ENCODE data around the gene EEPD1. TPM values are rescaled to one million over a fixed set of nuclear protein-coding genes. Genes with fewer than 3 reads are reported as not detected.

EEPD1 gene
- total RNA-seq, 1 experiment from 2014 or later, result 5.0 TPM

DNA sequence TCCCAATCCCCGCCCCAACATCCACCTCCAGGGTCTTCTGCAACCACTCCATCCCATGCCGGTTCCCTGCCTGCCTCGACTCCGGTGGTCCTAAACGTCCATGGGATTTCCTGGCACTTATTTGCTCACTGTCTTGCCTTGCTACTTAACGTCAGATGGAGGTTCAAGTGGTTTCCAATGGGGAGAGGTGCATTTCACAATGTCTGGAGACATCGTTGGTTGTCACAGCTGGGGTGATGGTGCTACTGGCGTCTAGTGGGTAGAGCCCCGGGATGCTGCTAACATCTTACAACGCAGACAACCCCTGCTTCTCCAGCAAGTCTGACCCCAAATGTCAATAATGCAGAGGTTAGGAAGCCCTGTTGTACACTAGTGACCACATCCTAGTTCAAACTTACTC, 153.7 kb downstream of the EEPD1 start:
- peaks cover 0 to 4% (median 4%) of the 10 kb centered on the region in 3 experiments; a peak in 3 of 7 replicates for H3K36me3 Mint-ChIP-seq (ENCODE audit: insufficient read depth in 1 of 3, low read depth in 3 of 3)
- no peaks in the 10 kb centered on the region for H3K9me3 ChIP-seq (ENCODE audit: control insufficient read depth, low read depth, low read length)
- H3K4me3 Mint-ChIP-seq, result no peak overlapping the region
- no peaks in the 10 kb centered on the region for H4K20me1 ChIP-seq (ENCODE audit: control insufficient read depth, insufficient read depth, insufficient read length)
- H2BK15ac ChIP-seq (ENCODE audit: low read depth, low read length), result no peak overlapping the region
- H3K4me1 Mint-ChIP-seq, result peaks cover 34 to 38% of the 10 kb centered on the region in 2 experiments
- H2BK20ac ChIP-seq (ENCODE audit: low read depth, low read length, poor library complexity, severe bottlenecking), result no peak overlapping the region
- no peak overlapping the region for H2AK5ac ChIP-seq (ENCODE audit: insufficient read length, low read length)
- H3K27ac ChIP-seq (ENCODE audit: insufficient read length, low read depth, low read length), result no peak overlapping the region
- no peak overlapping the region for H2BK5ac ChIP-seq (ENCODE audit: insufficient read length, low read length)
- no peak overlapping the region for H3K18ac ChIP-seq (ENCODE audit: insufficient read length, low read depth, low read length)
- no peaks in the 10 kb centered on the region for H3K79me2 ChIP-seq (ENCODE audit: insufficient read depth, low read length)
- H2BK120ac ChIP-seq (ENCODE audit: low read depth, low read length, poor library complexity, severe bottlenecking), result no peak overlapping the region
- DNase-seq, result no peak
- H3K27ac Mint-ChIP-seq, result no peak overlapping the region
- no peaks in the 10 kb centered on the region for H3K9me3 Mint-ChIP-seq
- H3K14ac ChIP-seq (ENCODE audit: insufficient read depth, low read length), result no peak overlapping the region
- H3K79me1 ChIP-seq (ENCODE audit: insufficient read depth, low read depth, low read length, poor library complexity, severe bottlenecking), result no peaks in the 10 kb centered on the region
- no peak overlapping the region for H3K56ac ChIP-seq (ENCODE audit: insufficient read length, low read depth, low read length)
- H3T11ph ChIP-seq (ENCODE audit: low read length), result no peak overlapping the region
- H4K5ac ChIP-seq (ENCODE audit: insufficient read length, low read depth, low read length), result no peak overlapping the region
- H4K91ac ChIP-seq (ENCODE audit: insufficient read length, low read depth, low read length), result no peak overlapping the region
- H3K27me3 ChIP-seq (ENCODE audit: insufficient read depth, low read length), result no peaks in the 10 kb centered on the region; the same call in 1 of the 2 replicates
- TF ChIP-seq, protein P1, sequence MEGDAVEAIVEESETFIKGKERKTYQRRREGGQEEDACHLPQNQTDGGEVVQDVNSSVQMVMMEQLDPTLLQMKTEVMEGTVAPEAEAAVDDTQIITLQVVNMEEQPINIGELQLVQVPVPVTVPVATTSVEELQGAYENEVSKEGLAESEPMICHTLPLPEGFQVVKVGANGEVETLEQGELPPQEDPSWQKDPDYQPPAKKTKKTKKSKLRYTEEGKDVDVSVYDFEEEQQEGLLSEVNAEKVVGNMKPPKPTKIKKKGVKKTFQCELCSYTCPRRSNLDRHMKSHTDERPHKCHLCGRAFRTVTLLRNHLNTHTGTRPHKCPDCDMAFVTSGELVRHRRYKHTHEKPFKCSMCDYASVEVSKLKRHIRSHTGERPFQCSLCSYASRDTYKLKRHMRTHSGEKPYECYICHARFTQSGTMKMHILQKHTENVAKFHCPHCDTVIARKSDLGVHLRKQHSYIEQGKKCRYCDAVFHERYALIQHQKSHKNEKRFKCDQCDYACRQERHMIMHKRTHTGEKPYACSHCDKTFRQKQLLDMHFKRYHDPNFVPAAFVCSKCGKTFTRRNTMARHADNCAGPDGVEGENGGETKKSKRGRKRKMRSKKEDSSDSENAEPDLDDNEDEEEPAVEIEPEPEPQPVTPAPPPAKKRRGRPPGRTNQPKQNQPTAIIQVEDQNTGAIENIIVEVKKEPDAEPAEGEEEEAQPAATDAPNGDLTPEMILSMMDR (conservative IDR thresholded peaks at IDR 0.05), result no peak
- no peaks in the 10 kb centered on the region for H3K23me2 ChIP-seq (ENCODE audit: insufficient read length, low read depth, low read length, poor library complexity, severe bottlenecking)
- H4K8ac ChIP-seq (replicated peaks; ENCODE audit: insufficient read length, low read depth, low read length), result no peak overlapping the region
- H3K4me2 ChIP-seq (ENCODE audit: insufficient read depth, insufficient read length, low read length), result no peak overlapping the region
- no CpG with 5 or more reads among the region's 10 CpGs for WGBS (ENCODE audit: extremely low coverage, insufficient read length, low lambda C conversion rate)
- no peak overlapping the region for H2BK12ac ChIP-seq (ENCODE audit: insufficient read length, low read depth, low read length)
- H3K9ac ChIP-seq (ENCODE audit: extremely low read depth, insufficient read length, low read length), result no peak overlapping the region
- H3K4me1 ChIP-seq (ENCODE audit: insufficient read depth, low read length), result peaks cover 4% of the 10 kb centered on the region
- no peak overlapping the region for H3K23ac ChIP-seq (ENCODE audit: insufficient read length, low read depth, low read length)
- H2AFZ ChIP-seq (ENCODE audit: low read length), result no peak overlapping the region
- peaks cover 1% of the 10 kb centered on the region for H3K27me3 Mint-ChIP-seq (ENCODE audit: low read depth)
- H3K4ac ChIP-seq (ENCODE audit: low read depth, low read length), result no peak overlapping the region

All from H9 (cell line).